Heart right ventricle (tissue), 16 donors: ENCODE data around the gene ZDHHC22. TPM values are rescaled to one million over a fixed set of nuclear protein-coding genes. Genes with fewer than 3 reads are reported as not detected.

Experiments
- ATAC-seq, 8 donors: fragments of 200-7000 bp; cut with Tn5 transposase; one replicate each; pipeline ENCODE4 v1.9.1; 2020; ENCODE audit warnings: mild to moderate bottlenecking in 8 of 8, moderate library complexity in 8 of 8, moderate number of reproducible peaks in 1 of 8
- DNase-seq, 2 donors: peaks; one replicate each; pipeline ENCODE4 v3.0.0-alpha.2; 2020
- H3K27ac ChIP-seq, 10 donors: fragments of 200-600 bp; sonication (generic) in 2 of 10; one replicate each; pipeline versions ENCODE4 v1.5.0 to v1.8.0; 2020 to 2022; ENCODE audit warnings: mild to moderate bottlenecking in 3 of 10
- H3K27me3 ChIP-seq, 7 donors: fragments of 200-600 bp; one replicate each; pipeline ENCODE4 v1.8.0; 2021 to 2022; ENCODE audit warnings: mild to moderate bottlenecking in 2 of 7
- H3K36me3 ChIP-seq, 9 donors: fragments of 200-600 bp; sonication (generic) in 1 of 9; one replicate each; pipeline versions ENCODE4 v1.5.0 to v1.8.0; 2020 to 2022; ENCODE audit warnings: mild to moderate bottlenecking in 2 of 9
- H3K4me1 ChIP-seq, 9 donors: fragments of 200-600 bp; sonication (generic) in 1 of 9; one replicate each; pipeline versions ENCODE4 v1.5.0 to v1.8.0; 2020 to 2022; ENCODE audit warnings: mild to moderate bottlenecking in 4 of 9
- H3K4me3 ChIP-seq, 10 donors: fragments of 200-600 bp; sonication (generic) in 2 of 10; one replicate each; pipeline versions ENCODE4 v1.5.0 to v1.8.0; 2020 to 2022; ENCODE audit warnings: mild to moderate bottlenecking in 7 of 10, moderate library complexity in 2 of 10
- H3K9me3 ChIP-seq, 11 donors: fragments of 200-600 bp in 10 of 11; sonication (generic) in 2 of 11; one replicate each; pipeline versions ENCODE4 v1.5.0 to v1.8.0; 2013 to 2022; ENCODE audit warnings: mild to moderate bottlenecking in 2 of 11, control low read depth in 1 of 11, moderate library complexity in 1 of 11
- WGBS, 2 donors: extraction: QIAGEN DNeasy Blood & Tissue Kit; methylation state at CpG; one replicate each; pipeline ENCODE4 v1.1.7; 2013; ENCODE audit warnings: inconsistent platforms in 1 of 2; 5-methylcytosine and 5-hydroxymethylcytosine counted together
- intact Hi-C, 10 donors: fragments of 100-400 bp; cut with DNase I; formaldehyde crosslinking; loops; one replicate each; pipeline versions ENCODE4 v1.11.1 to v1.14.2; 2022
- long read RNA-seq, 3 donors: library from polyadenylated mRNA; unstranded; transcript quantifications; one replicate each; pipeline ENCODE4 v2.0.0, GENCODE V29; 2020 to 2021
- polyA plus RNA-seq, 2 donors: library from polyadenylated mRNA; stranded (reverse); fragments of 200-250 nt; gene quantifications; one replicate each; pipeline ENCODE4 v1.2.3, GENCODE V29; 2013
- total RNA-seq, 10 donors: library from RNA; stranded (reverse); fragmentation: NEBNext Ultra II Directional in 3 of 10; extraction: Animal tissue kit (Norgen Biotek cat#: 25700) in 3 of 10; gene quantifications; one replicate each; pipeline versions ENCODE4 v1.2.1 to v1.2.4, GENCODE V29; 2021 to 2023
- TF ChIP-seq, protein P1 (sequence below), 9 donors: fragments of 200-600 bp; sonication (generic) in 2 of 9; IDR thresholded peaks; one replicate each; pipeline versions ENCODE4 v1.5.0 to v1.8.0; 2021 to 2022; ENCODE audit warnings: antibody characterized with exemption in 9 of 9, mild to moderate bottlenecking in 5 of 9, moderate library complexity in 1 of 9
- donor health status: Arrhythmogenic right ventricular cardiomyopathy.
- donor health status: ischemic (EF 13 %, LVEDD 7.1; RV severe dilation, severe dysfunction).
- donor health status: healthy with polysubstance abuse.
- donor health status: DM: no; HTN: yes; CAD: no.
- donor health status: DM: no; HTN: no; CAD: no.
- donor health status: ischemic (EF 25% LVEDD 6.9; RV normal size, moderate dysfunction).
- donor health status: ischemic (EF 25% LVEDD 5.7; RV mildly dilated, moderate dysfunction).
- donor health status: healthy.
- donor health status: DM: yes; HTN: yes; CAD: no.
- donor health status: Ischemic cardiomyopathy.
- donor health status: ischemic (EF 35%, LVEDD 5.7; RV mildly dilated, moderate dysfunction).
- donor health status: nonischemic (EF 11% LVEDD 7.7; RV severe dilation, severe dysfunction).
- donor health status: DM: yes; HTN: yes; CAD: no.
- donor health status: PGD.
- donor health status: ischemic (EF 29% LVEDD 5.4; RV normal size, mild dysfunction).
- donor health status: nonischemic (EF 23%, LVEDD 6.1; RV moderate dilation, normal function).

Gene ZDHHC22, protein sequence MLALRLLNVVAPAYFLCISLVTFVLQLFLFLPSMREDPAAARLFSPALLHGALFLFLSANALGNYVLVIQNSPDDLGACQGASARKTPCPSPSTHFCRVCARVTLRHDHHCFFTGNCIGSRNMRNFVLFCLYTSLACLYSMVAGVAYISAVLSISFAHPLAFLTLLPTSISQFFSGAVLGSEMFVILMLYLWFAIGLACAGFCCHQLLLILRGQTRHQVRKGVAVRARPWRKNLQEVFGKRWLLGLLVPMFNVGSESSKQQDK
- total RNA-seq (under 1 TPM in 1 of 10 donors, not detected in 9; 0.09 TPM), polyA plus RNA-seq (not detected)
- long read RNA-seq, donor 1 = 0 reads
- long read RNA-seq, donor 2 = 0 reads
- long read RNA-seq, donor 3 = 0 reads

GRCh38 chr14:77141214-77142004, at the start of gene ZDHHC22:
TSS of gene ZDHHC22 (minus strand) at chr14:77141791. CDS start at chr14:77139738, 2,053 bp downstream.
- Histone ChIP-seq H3K27me3 (peaks cover 25 to 100% (median 100%) of the 10 kb centered on the region in 7 donors), H3K36me3 (no peaks in the 10 kb centered on the region), H3K27ac (no peak within 1 kb of the TSS), H3K4me1 (peaks cover 7 to 29% (median 26%) of the 10 kb centered on the region in 9 donors), H3K4me3 (peak within 1 kb of the TSS in 9 of 10 donors; percentile 34 to 53 (median 44)), H3K9me3 (no peaks in the 10 kb centered on the region)
- ATAC-seq (peak in 7 of 8 donors; percentile 34 to 58 (median 53)), DNase-seq (no peak)
- TF ChIP-seq, protein P1, sequence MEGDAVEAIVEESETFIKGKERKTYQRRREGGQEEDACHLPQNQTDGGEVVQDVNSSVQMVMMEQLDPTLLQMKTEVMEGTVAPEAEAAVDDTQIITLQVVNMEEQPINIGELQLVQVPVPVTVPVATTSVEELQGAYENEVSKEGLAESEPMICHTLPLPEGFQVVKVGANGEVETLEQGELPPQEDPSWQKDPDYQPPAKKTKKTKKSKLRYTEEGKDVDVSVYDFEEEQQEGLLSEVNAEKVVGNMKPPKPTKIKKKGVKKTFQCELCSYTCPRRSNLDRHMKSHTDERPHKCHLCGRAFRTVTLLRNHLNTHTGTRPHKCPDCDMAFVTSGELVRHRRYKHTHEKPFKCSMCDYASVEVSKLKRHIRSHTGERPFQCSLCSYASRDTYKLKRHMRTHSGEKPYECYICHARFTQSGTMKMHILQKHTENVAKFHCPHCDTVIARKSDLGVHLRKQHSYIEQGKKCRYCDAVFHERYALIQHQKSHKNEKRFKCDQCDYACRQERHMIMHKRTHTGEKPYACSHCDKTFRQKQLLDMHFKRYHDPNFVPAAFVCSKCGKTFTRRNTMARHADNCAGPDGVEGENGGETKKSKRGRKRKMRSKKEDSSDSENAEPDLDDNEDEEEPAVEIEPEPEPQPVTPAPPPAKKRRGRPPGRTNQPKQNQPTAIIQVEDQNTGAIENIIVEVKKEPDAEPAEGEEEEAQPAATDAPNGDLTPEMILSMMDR (IDR thresholded peaks at IDR 0.05) = peak in 7 of 9 donors; percentile 13 to 50 (median 41)
- intact Hi-C loops = loop anchor here in 1 of 10 donors (5.0 kb wide), 1 partner anchor 171 kb away; no protein-coding TSS in a partner anchor
- 0 to 1% methylated on average over 74 to 77 of the region's 77 CpGs for WGBS, 2 donors

GRCh38 chr14:77190977-77191376, 49.4 kb upstream of the ZDHHC22 start:
- Histone ChIP-seq H3K9me3 (no peaks in the 10 kb centered on the region), H3K4me1 (peaks cover 0 to 5% (median 0%) of the 10 kb centered on the region in 9 donors), H3K27ac (no peak overlapping the region), H3K27me3 (peaks cover 0 to 30% (median 7%) of the 10 kb centered on the region in 7 donors), H3K36me3 (no peaks in the 10 kb centered on the region), H3K4me3 (no peak overlapping the region)
- intact Hi-C loops = no loop called here
- DNase-seq = no peak
- TF ChIP-seq, protein P1 (IDR thresholded peaks at IDR 0.05) = no peak
- ATAC-seq = no peak
- WGBS, 2 donors = 67 to 69% methylated on average over 1 of the region's 1 CpG

DNA sequence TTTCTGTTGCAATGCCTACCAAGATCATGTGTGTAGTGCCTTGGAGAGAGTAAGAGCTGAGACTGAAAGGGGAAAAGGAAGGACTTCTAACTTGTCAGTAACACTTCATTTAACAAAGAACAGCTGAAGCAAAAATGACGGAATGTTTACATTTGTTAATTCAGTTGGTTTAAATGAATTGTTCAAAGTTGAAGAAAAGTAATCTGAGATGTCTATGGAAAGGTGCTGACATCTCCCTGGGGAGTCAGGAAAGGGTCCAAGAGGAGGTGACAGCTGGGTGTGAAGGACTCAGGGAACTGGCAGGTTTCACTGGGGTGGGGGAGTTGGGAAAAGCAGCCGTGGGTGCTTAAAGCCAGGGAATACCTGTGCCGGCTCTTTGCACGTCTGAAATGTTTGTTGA, 47.9 kb upstream of the ZDHHC22 start:
- Histone ChIP-seq H3K4me1 (peaks cover 0 to 5% (median 0%) of the 10 kb centered on the region in 9 donors), H3K36me3 (no peaks in the 10 kb centered on the region), H3K27me3 (peaks cover 0 to 21% (median 5%) of the 10 kb centered on the region in 7 donors), H3K4me3 (no peak overlapping the region), H3K9me3 (no peaks in the 10 kb centered on the region), H3K27ac (no peak overlapping the region)
- ATAC-seq (no peak), DNase-seq (no peak)
- TF ChIP-seq, protein P1 (IDR thresholded peaks at IDR 0.05) = no peak
- WGBS, 2 donors = 35 to 37% methylated on average over 4 of the region's 4 CpGs
- intact Hi-C loops = no loop called here

GRCh38 chr14:77187649-77188012, 46.0 kb upstream of the ZDHHC22 start:
- H3K9me3 ChIP-seq = no peaks in the 10 kb centered on the region
- ATAC-seq = peak in 1 of 8 donors; percentile 22
- peaks cover 0 to 36% (median 22%) of the 10 kb centered on the region in 7 donors for H3K27me3 ChIP-seq
- H3K36me3 ChIP-seq = no peaks in the 10 kb centered on the region
- peaks cover 0 to 5% (median 0%) of the 10 kb centered on the region in 9 donors for H3K4me1 ChIP-seq
- H3K4me3 ChIP-seq = no peak overlapping the region
- TF ChIP-seq, protein P1 (IDR thresholded peaks at IDR 0.05) = no peak
- no peak overlapping the region for H3K27ac ChIP-seq
- DNase-seq = no peak
- intact Hi-C loops = no loop called here
- WGBS, 2 donors = 56 to 58% methylated on average over 3 of the region's 3 CpGs
